LNCAP (cell line): ENCODE data around the gene LPCAT2.

Source experiments
- CTCF ChIP-seq: fragments of 450-650 bp; IDR thresholded peaks from 2 replicates; pipeline ENCODE4 v1.5.1; 2017; ENCODE audit warnings: mild to moderate bottlenecking

Gene LPCAT2

GRCh38 chr16:55542459-55543082, 33.7 kb downstream of the LPCAT2 start:
- TF ChIP-seq CTCF = no peak

GRCh38 chr16:55543472-55543871, 34.6 kb downstream of the LPCAT2 start:
- peak; percentile 45 for TF ChIP-seq CTCF

- no peak for TF ChIP-seq CTCF
Measured at GRCh38 chr16:55552621-55553020, 43.7 kb downstream of the LPCAT2 start.

- no peak for TF ChIP-seq CTCF
Measured at GRCh38 chr16:55555436-55555835, 46.6 kb downstream of the LPCAT2 start.

GRCh38 chr16:55557186-55557585, 48.3 kb downstream of the LPCAT2 start:
- no peak for TF ChIP-seq CTCF

- TF ChIP-seq CTCF = no peak
Measured at GRCh38 chr16:55559233-55559632, 50.4 kb downstream of the LPCAT2 start.

- TF ChIP-seq CTCF = no peak
Measured at GRCh38 chr16:55559933-55560516, 51.2 kb downstream of the LPCAT2 start.
